Endothelial cell of umbilical vein (primary cell): ENCODE measurements around the gene ESYT3. TPM values are rescaled to one million over a fixed set of nuclear protein-coding genes. Genes with fewer than 3 reads are reported as not detected.
A peak's percentile ranks its signal among the peaks of the same experiment; 100 is the strongest.
"Not testable (repeated sequence)": the region's sequence is repeated elsewhere in the genome, so short reads cannot be mapped to it uniquely, and the experiment has no call there.

ENCODE experiments used
- BruUV-seq: library from RNA; stranded (reverse); fragments of 400-500 nt; replicated peaks from 2 replicates; lab custom pipeline; 2021; lab: Mats Ljungman, UMichigan
- CTCF ChIA-PET: fragments of 300-600, 350-600 bp; sonication (Branson Sonifier 250); formaldehyde crosslinking; loops from one replicate; lab custom pipeline; 2021; ENCODE audit warnings: antibody characterized with exemption, inconsistent platforms; lab: Charles Lee
- POLR2A ChIA-PET: fragments of 300-600, 350-600 bp; sonication (Branson Sonifier 250); formaldehyde crosslinking; loops from one replicate; lab custom pipeline; 2021; ENCODE audit warnings: antibody characterized with exemption, inconsistent platforms; lab: Charles Lee
- DNase-seq: peaks from one replicate; pipeline ENCODE4 v3.0.0-alpha.2; 2011; ENCODE audit warnings: low read depth, low spot score
- FAIRE-seq: peaks from 2 replicates; lab custom pipeline; 2011; peaks lifted over from hg19 to GRCh38; lab: Jason Lieb, UNC
- H2AFZ ChIP-seq: 2 replicates; pipeline ENCODE4 v1.6.0; 2012; ENCODE audit warnings: low read depth, low read length, control low read depth, inconsistent platforms
- H3K27ac ChIP-seq: 2 replicates; pipeline ENCODE4 v1.5.1; 2011; ENCODE audit warnings: low read depth, mild to moderate bottlenecking, control low read depth, low read length, moderate library complexity; ENCODE audit not compliant: insufficient read depth
- H3K27me3 ChIP-seq, 2 experiments: 2 replicates each; pipeline versions ENCODE4 v1.6.0 to v1.6.1; 2011; ENCODE audit warnings: low read length in 2 of 2, mixed read lengths in 1 of 2; ENCODE audit not compliant: control insufficient read depth in 2 of 2, insufficient read depth in 2 of 2
- H3K36me3 ChIP-seq, 2 experiments: 2 replicates in 1 of 2; 3 replicates in 1 of 2; pipeline ENCODE4 v1.5.1; 2011; ENCODE audit warnings: low read length in 2 of 2, mild to moderate bottlenecking in 1 of 2, moderate library complexity in 1 of 2; ENCODE audit not compliant: control insufficient read depth in 2 of 2, insufficient read depth in 2 of 2; ENCODE audit errors: extremely low read depth in 1 of 2
- H3K4me1 ChIP-seq: 3 replicates; pipeline ENCODE4 v1.5.1; 2011; ENCODE audit warnings: mild to moderate bottlenecking, low read length; ENCODE audit not compliant: control insufficient read depth, insufficient read depth; ENCODE audit errors: extremely low read depth
- H3K4me2 ChIP-seq: 2 replicates; pipeline ENCODE4 v1.6.1; 2011; ENCODE audit warnings: low read length, control low read depth, mixed read lengths; ENCODE audit not compliant: insufficient read depth
- H3K4me3 ChIP-seq, 3 experiments: fragments of 200-600 bp in 1 of 3; sonication (generic), shearing (Covaris generic) in 1 of 3; replicated peaks in 1 of 3; 2 replicates each; pipeline ENCODE4 v1.5.1; 2011 to 2016; ENCODE audit warnings: control low read depth in 3 of 3, low read length in 3 of 3, mild to moderate bottlenecking in 2 of 3, inconsistent platforms in 1 of 3, low read depth in 1 of 3, moderate library complexity in 1 of 3; ENCODE audit not compliant: insufficient read depth in 1 of 3
- H3K79me2 ChIP-seq: 2 replicates; pipeline ENCODE4 v1.6.0; 2012; ENCODE audit warnings: low read length, inconsistent platforms; ENCODE audit not compliant: control insufficient read depth, insufficient read depth
- H3K9ac ChIP-seq: replicated peaks from 2 replicates; pipeline ENCODE3; 2011; ENCODE audit warnings: low read length, control low read depth; ENCODE audit not compliant: insufficient read depth; ENCODE audit errors: extremely low read depth
- H3K9me1 ChIP-seq: replicated peaks from 3 replicates; pipeline ENCODE4 v1.6.0; 2011; ENCODE audit warnings: mild to moderate bottlenecking, low read length; ENCODE audit not compliant: control insufficient read depth, insufficient read depth; ENCODE audit errors: extremely low read depth
- H3K9me3 ChIP-seq: replicated peaks from 2 replicates; pipeline ENCODE4 v1.5.1; 2012; ENCODE audit warnings: low read length, inconsistent platforms; ENCODE audit not compliant: control insufficient read depth, insufficient read depth
- H4K20me1 ChIP-seq: replicated peaks from 2 replicates; pipeline ENCODE3; 2011; ENCODE audit warnings: mild to moderate bottlenecking, low read length; ENCODE audit not compliant: control insufficient read depth, insufficient read depth; ENCODE audit errors: extremely low read depth
- CTCF ChIP-seq, 2 donors: IDR thresholded peaks; 1 replicate in 1 of 2; 2 replicates in 1 of 2; pipeline ENCODE4 v1.5.1; 2011; ENCODE audit warnings: low read length in 2 of 2, mild to moderate bottlenecking in 2 of 2, moderate library complexity in 2 of 2, control low read depth in 1 of 2, inconsistent platforms in 1 of 2, low read depth in 1 of 2; ENCODE audit not compliant: insufficient read depth in 1 of 2; ENCODE audit errors: extremely low read depth in 1 of 2
- EZH2 ChIP-seq: IDR thresholded peaks from 2 replicates; pipeline ENCODE4 v1.6.1; 2012; ENCODE audit warnings: borderline replicate concordance, low read depth, mild to moderate bottlenecking, moderate library complexity, low read length, inconsistent platforms; ENCODE audit not compliant: severe bottlenecking
- FOS ChIP-seq: IDR thresholded peaks from 2 replicates; pipeline ENCODE4 v1.6.1; 2011; ENCODE audit warnings: mild to moderate bottlenecking, low read length, moderate library complexity, borderline replicate concordance; ENCODE audit not compliant: insufficient read depth
- GATA2 ChIP-seq: IDR thresholded peaks from 2 replicates; pipeline ENCODE4 v1.7.0; 2011; ENCODE audit warnings: low read depth, mild to moderate bottlenecking, moderate library complexity, mixed read lengths, low read length; ENCODE audit not compliant: insufficient read length, insufficient read depth
- JUN ChIP-seq: IDR thresholded peaks from 2 replicates; pipeline ENCODE4 v1.6.1; 2011; ENCODE audit warnings: borderline replicate concordance, low read depth; ENCODE audit not compliant: insufficient read length, insufficient read depth
- MYC ChIP-seq: IDR thresholded peaks from one replicate; pipeline ENCODE4 v1.6.1; 2011; ENCODE audit warnings: mild to moderate bottlenecking, low read depth, low read length
- POLR2A ChIP-seq: IDR thresholded peaks from 2 replicates; pipeline ENCODE4 v1.6.1; 2012; ENCODE audit warnings: low read depth, mild to moderate bottlenecking, control low read depth, low read length
- POLR2AphosphoS5 ChIP-seq: IDR thresholded peaks from 2 replicates; pipeline ENCODE4 v1.6.1; 2012; ENCODE audit warnings: low read depth, mild to moderate bottlenecking, control low read depth, low read length, moderate library complexity; ENCODE audit not compliant: insufficient read depth
- dilution Hi-C: fragments of 300-500 bp; cut with MboI; formaldehyde crosslinking; loops from one replicate; pipeline ENCODE4 v1.15.0; 2019; ENCODE audit warnings: low sequenced_read_pairs; ENCODE audit not compliant: extremely low pct_ligation_motif_present
- intact Hi-C: fragments of 100-400 bp; cut with micrococcal nuclease; formaldehyde crosslinking; loops from one replicate; pipeline ENCODE4 v1.10.0; 2022
- polyA plus RNA-seq, 4 experiments: library from polyadenylated mRNA; depleted of rRNA in 3 of 4; stranded (reverse) in 3 of 4; unstranded in 1 of 4; fragments of >200 nt; gene quantifications; 2 replicates each; pipeline versions ENCODE4 v1.2.1 to v1.2.3, GENCODE V29; 2011 to 2012; ENCODE audit warnings: missing spikeins in 1 of 4
- total RNA-seq: library from RNA; stranded (reverse); gene quantifications from 2 replicates; pipeline ENCODE4 v1.2.3, GENCODE V29; 2021

ESYT3 gene
- total and polyA plus RNA-seq, 2 donors (not counting 3 experiments of a cell fraction or from before 2014, with no cell fraction given), result not detected

- TF ChIP-seq GATA2, result no peak
- no peak for TF ChIP-seq EZH2
- no peak for TF ChIP-seq POLR2AphosphoS5
- no peak for TF ChIP-seq POLR2A
- CTCF ChIA-PET, result interaction anchor here (1.8 to 3.4 kb wide), 2 partner anchors 438 to 445 kb away, joined by 7 to 120 read pairs; no protein-coding TSS in a partner anchor
- H3K36me3 ChIP-seq, result no peaks in the 10 kb centered on the region
- no TSS peak for BruUV-seq
- no peak overlapping the region for H3K9ac ChIP-seq
- no peak overlapping the region for H3K4me3 ChIP-seq
- intact Hi-C loops, result loop anchor here (5.0 kb wide), 2 partner anchors 214 to 460 kb away; no protein-coding TSS in a partner anchor
- no peaks in the 10 kb centered on the region for H3K79me2 ChIP-seq
- no peak overlapping the region for H3K27ac ChIP-seq
- no peaks in the 10 kb centered on the region for H3K9me1 ChIP-seq
- no peak for FAIRE-seq
- dilution Hi-C loops, result no loop called here
- POLR2A ChIA-PET, result no interaction called here
- H3K9me3 ChIP-seq, result no peaks in the 10 kb centered on the region
- H3K27me3 ChIP-seq, result no peaks in the 10 kb centered on the region
- DNase-seq, result no peak
- H3K4me2 ChIP-seq, result no peak overlapping the region
- no peaks in the 10 kb centered on the region for H3K4me1 ChIP-seq
- no peak overlapping the region for H2AFZ ChIP-seq
- H4K20me1 ChIP-seq, result no peaks in the 10 kb centered on the region
Measured at GRCh38 chr3:138477801-138478200, 43.4 kb downstream of the ESYT3 start.

GRCh38 chr3:138479438-138479863 lies 45.0 kb downstream of the ESYT3 start:
- Histone ChIP-seq H4K20me1 (no peaks in the 10 kb centered on the region), H3K9me1 (no peaks in the 10 kb centered on the region), H3K79me2 (no peaks in the 10 kb centered on the region), H3K9me3 (no peaks in the 10 kb centered on the region), H2AFZ (no peak overlapping the region), H3K27ac (no peak overlapping the region), H3K36me3 (no peaks in the 10 kb centered on the region), H3K4me3 (no peak overlapping the region), H3K4me2 (no peak overlapping the region), H3K9ac (no peak overlapping the region), H3K27me3 (no peaks in the 10 kb centered on the region), H3K4me1 (no peaks in the 10 kb centered on the region)
- BruUV-seq, result no TSS peak
- ChIA-PET POLR2A (no interaction called here), CTCF (interaction anchor here (0.6 to 3.4 kb wide), 39 partner anchors 8 to 632 kb away, joined by 3 to 120 read pairs (median 5); partner anchors contain the start of genes CEP70 and FOXL2)
- DNase-seq (peak; percentile 55), FAIRE-seq (peak; percentile 77)
- intact Hi-C loops (loop anchor here (1.0 to 5.0 kb wide), 7 partner anchors 62 to 500 kb away; partner anchors contain the start of gene CEP70), dilution Hi-C loops (no loop called here)
- TF ChIP-seq EZH2 (no peak), JUN (no peak), CTCF (IDR thresholded peaks at IDR 0.05; ENCODE audit: extremely low read depth in 1 of 2, insufficient read depth in 1 of 2, low read depth in 1 of 2, low read length in 2 of 2) (peak; percentile 79 to 87), MYC (no peak), FOS (no peak)

DNA sequence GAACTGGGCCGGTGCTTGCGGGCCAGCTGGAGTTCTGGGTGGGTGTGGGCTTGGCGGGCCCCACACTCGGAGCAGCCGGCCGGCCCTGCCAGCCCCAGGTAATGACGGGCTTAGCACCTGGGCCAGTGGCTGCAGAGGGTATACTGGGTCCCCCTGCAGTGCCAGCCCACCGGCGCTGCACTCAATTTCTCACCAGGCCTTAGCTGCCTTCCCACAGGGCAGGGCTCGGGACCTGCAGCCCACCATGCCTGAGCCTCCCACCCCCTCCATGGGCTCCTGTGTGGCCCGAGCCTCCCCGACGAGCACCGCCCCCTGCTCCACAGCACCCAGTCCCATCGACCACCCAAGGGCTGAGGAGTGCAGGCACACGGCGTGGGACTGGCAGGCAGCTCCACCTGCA lies 50.3 kb downstream of the ESYT3 start:
- H3K27me3 ChIP-seq, BruUV-seq, H3K4me1 ChIP-seq, H2AFZ ChIP-seq, H3K27ac ChIP-seq, POLR2A ChIA-PET, intact Hi-C loops, FAIRE-seq, H3K9ac ChIP-seq, H3K4me3 ChIP-seq, DNase-seq, H3K4me2 ChIP-seq, dilution Hi-C loops, H3K9me3 ChIP-seq, H3K79me2 ChIP-seq, H3K36me3 ChIP-seq, H4K20me1 ChIP-seq, H3K9me1 ChIP-seq: not testable (repeated sequence)
- CTCF ChIA-PET, result interaction anchor here (1.5 kb wide), 1 partner anchor 431 kb away, joined by 4 read pairs; no protein-coding TSS in a partner anchor
